Lung microvascular endothelial cell (primary cell): ENCODE measurements around the gene B4GALNT3. TPM values are rescaled to one million over a fixed set of nuclear protein-coding genes. Genes with fewer than 3 reads are reported as not detected.
A peak's percentile ranks its signal among the peaks of the same experiment; 100 is the strongest.
"Not testable (repeated sequence)": the region's sequence is repeated elsewhere in the genome, so short reads cannot be mapped to it uniquely, and the experiment has no call there.

Experiments
- DNase-seq, 2 donors: peaks; one replicate each; pipeline versions ENCODE4 v3.0.0 to v3.0.0-alpha.2; 2010; ENCODE audit warnings: low read depth in 2 of 2
- total RNA-seq: library from RNA; depleted of rRNA; stranded (reverse); fragments of >200 nt; gene quantifications from 2 replicates; pipeline ENCODE4 v1.2.1, GENCODE V29; 2014

B4GALNT3 gene
- total RNA-seq: under 0.01 TPM in 1 of 2 replicates, not detected in the other

DNA sequence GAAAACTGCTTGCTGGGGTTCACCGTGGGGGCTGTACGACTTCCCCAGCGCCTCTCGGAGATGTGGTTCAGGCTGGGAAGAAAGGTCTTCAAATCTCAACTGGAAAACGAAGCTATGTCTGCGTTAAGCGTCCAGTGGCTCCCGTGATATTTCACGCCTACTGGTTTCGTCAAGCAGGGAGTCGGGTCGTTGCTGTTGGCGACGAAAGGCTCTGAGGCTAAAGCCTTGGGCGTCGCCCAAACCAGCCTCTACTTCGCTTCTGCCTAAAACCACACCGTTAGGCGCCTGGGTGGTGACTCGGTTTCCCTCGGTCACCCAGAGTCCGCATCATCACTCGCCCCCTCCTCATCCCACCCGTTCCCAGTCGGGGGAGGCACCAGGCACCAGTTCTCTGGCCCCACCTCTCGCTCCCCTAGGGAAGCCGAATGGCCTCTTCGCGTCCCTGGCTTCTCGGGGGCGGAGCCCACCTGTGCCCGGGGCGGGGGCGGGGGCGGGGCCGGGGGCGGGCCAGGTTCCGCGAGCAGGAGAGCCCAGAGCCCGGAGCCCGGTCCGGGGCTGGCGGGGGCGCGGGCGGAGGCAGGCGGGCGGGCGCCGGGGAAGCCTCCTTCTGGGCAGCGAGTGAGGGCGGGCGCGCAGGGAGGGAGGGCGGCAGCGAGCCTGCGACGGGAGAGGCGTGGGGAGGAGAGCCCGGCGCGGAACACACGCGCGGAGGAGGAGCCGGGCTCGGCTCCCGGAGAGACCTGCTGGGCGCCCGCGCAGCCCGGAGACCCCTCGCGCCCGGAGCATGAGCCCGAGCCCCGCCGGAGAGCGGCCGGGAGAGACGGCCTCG, at the start of gene B4GALNT3:
Gene B4GALNT3, plus strand, starts transcription at position 510 of the 829 bp plus-strand sequence. CDS start 438 bp downstream, outside the sequence.
- peak in 1 of 2 donors; percentile 23 for DNase-seq

DNA sequence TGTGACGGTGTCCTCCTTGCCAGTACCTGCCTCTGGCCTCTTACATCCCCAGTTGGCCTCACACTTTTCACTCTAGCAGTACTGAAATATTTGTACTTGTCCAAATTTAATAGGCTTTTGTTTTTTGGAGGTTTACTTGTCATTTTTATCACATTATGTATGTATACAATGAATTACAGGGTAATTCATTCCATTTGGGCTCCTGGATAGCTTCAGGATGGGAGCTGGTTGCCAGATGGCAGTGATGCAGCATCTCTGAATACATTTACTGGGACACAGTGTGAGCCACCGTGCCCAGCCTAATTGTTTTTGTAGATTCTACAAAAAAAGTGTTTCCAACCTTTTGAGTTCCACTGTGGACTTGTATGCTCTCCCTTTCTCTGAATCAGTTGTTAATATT, 44.9 kb upstream of the B4GALNT3 start:
- no peak for DNase-seq

DNA sequence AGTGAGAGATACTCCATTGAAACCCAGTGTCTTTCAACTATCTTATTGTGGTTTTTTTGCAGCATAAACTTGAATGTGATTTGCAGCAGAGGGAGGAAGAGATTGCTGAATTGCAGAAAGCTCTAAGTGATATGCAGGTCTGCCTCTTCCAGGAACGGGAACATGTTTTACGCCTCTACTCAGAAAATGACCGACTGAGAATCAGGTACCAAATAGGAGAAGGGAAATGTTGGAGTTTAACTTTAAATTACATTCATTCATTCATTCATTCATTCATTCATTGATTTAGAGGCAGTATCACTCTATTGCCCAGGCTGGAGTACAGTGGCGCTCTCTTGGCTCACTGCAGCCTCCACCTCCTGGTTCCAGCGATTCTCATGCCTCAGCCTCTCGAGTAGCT, 41.3 kb upstream of the B4GALNT3 start:
- DNase-seq: no peak

DNA sequence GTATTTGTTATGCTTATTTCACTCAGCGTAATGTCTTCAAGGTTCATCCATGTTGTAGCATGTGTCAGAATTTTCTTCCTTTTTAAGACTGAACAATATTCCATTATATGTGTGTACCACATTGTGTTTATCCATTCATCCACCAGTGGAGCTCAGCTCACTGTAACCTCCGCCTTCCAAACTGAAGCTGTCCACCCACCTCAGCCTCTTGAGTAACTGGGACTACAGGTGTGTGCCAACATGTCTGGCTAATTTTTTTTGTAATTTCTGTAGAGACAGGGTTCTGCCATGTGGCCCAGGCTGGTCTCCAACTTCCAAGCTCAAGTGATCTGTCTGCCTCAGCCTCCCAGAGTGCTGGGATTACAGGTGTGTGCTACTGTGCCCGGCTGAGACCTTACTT, 37.2 kb upstream of the B4GALNT3 start:
- DNase-seq: no peak

DNA sequence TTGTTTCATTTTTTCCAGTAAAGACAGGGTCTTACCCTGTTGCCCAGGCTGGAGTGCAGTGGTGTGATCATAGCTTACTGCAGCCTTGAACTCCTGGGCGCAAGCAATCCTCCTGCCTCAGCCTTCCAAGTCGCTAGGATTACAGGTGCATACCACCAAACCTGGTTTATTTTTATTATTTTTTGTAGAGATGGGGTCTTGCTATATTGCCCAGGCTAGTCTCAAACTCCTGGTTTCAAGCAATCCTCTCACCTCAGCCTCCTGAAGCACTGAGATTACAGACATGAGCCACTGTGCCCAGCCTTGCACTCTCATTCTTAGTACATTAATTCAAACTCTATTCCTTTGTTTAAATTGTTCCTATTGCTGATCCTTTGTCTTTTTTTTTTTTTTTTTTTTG, 24.0 kb upstream of the B4GALNT3 start:
- DNase-seq: not testable (repeated sequence)

DNA sequence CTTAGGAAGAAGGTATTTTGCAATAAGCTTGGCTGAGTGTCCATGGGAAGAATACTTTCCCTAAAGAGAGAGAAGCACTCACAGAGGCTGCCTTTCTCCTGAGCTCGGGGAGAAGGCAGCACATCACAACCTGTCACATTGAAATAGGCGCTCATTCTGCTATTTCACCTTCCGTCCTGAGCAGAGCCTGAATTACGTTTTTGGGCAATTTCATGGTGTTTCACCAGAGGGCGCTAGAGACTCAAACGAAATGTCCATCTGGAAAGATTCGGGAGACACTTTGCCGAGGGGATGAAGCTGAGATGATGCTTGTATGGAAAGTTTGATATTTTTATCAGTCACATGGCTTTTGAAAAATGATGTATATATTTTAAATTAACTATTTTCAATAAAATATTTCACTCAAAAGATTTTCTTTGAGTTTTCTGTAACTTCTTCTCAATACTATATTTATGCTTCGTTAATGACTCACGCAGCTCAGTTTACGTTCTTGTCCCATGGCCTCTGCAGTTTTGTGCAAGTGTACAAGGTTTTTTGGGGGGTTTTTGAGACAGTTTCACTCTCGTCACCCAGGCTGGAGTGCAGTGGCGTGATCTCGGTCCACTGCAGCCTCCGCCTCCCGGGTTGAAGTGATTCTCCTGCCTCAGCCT, 17.4 kb upstream of the B4GALNT3 start:
- DNase-seq: peak; percentile 63 to 69

DNA sequence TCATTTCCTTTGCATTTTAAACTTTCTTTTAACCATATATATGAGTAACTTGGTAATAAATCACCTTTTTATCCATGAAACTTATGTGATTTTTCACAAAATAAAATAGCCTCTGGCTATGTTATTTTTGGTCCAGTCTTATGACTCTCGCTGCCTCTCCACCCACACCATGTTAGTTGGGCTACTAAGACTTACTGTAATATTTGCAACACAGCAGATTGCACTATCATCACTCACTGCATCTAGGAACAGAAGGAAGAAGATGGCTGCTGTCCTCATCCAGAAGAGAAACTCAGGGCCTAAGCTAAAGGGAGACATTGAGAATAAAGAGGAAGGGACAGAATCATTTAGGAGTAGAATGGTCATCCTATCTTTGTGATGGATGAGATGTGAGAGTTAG, 12.6 kb upstream of the B4GALNT3 start:
- DNase-seq: no peak

DNA sequence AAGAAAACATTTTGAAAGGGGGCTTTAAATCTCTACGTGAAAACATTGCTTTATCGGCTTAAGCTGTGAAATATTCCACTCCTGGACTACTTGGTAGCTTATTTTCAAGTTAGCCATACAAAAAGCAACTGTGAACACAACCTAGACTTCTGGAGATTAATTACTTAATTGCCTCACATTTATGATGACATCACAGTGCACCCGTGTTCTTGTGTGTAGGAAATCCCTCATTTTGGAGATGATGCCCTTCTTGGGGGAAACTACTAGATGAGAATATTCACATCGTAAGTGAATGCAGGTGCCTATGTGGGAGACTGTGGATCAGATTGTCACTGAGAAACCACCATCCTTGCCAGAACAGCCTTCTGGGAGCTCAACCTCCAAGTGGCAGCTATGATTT, 10.5 kb upstream of the B4GALNT3 start:
- DNase-seq: no peak

DNA sequence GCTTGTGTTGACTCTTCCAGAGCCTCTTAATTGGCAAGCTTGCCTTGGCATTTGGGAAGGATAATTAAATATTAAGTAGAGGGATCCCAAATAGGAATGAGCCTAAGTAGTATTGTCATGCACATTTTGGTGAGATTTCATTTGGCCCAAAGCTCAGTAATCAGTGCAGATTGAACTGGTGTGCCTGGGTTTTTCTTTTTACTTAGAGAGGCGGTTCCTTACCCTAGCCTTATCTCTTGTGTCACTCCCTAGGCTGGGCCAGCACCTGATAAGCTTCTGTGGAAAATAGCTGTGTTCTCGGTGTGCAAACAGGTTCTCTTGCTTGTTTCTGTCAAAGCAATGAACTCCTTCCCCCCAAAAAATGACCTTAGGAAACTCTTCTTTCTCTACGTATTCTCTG, 9.3 kb upstream of the B4GALNT3 start:
- no peak for DNase-seq

DNA sequence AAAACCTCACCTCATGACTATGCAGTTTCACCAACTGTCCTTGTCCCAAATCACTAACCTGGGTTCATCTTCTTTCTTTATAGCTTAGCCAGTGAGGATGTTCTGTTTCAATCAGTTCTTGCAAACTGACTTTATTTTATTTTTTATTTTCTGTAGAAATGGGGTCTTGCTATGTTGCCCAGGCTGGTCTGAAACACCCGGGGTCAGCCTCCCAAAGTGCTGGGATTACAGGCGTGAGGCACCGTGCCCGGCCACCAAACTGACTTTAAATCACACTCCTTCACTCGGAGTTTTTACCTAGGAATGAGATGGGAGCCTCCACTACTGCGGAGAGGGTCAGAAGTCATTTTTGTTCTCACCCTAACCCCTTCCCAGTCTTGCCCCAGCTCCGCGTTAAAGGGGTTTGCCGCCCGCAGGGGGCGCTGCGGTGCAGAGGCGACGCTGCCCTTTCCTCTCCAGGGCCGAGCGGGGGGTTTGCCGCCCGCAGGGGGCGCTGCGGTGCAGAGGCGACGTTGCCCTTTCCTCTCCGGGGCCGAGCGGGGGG, 7.0 kb upstream of the B4GALNT3 start:
- DNase-seq: no peak

DNA sequence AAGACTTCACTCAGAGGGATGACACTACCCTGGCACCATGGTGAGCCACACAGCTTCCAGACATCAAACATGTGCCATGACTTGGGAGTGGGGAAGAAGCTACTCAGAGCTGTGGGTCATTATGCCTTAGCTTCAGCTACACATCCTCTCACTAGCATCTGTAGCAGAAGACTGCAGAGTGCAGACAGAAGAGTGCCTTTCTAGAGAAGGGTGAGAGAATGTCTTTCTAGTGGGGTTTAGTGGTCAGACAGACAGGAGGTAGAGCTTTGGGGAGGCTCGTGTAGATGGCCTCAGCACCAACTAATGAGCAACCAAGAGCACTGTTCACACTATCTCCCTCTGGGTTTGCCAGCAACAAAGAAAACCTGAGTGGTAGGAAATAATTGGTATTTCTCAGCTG, 4.9 kb upstream of the B4GALNT3 start:
- DNase-seq: no peak

DNA sequence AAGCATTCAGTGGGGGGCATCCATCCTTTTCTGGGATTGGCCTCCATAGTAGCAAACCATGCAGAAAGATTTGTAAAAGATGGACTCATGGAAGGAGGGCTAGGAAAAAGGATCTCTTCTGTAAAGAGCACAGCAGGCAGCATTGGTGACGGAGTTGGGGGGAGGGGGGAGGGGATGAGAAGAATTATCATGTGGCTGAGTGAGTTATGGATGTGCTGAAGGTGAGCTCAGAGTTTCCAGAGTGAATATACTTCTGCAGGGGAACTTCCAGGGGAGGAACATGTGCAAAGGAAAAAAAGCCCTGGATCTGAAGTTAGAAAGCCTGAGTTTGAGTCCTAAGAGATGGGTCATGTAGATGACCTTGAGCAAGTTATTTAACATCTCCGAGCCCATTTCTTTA, 3.9 kb upstream of the B4GALNT3 start:
- DNase-seq: peak in 1 of 2 donors; percentile 5

DNA sequence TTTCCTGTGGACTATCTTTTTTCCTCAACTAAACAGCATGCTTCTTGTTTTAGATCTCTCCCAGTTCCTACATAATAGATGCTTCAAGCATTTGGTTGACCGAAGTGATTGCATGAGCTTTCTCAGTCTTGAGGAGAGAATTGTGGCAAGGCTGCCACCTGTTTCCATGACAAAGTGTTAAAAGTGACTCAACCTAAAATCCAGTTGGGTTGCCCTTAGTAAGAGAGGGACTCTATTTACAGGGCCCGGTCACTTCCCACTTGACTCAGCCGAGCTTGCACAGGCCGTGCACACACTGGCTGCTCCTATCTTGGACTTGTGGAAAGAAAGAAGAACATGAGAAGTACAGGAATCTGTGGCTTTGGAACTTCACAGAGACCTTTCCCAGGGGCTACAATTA, 2.1 kb upstream of the B4GALNT3 start:
- no peak for DNase-seq

DNA sequence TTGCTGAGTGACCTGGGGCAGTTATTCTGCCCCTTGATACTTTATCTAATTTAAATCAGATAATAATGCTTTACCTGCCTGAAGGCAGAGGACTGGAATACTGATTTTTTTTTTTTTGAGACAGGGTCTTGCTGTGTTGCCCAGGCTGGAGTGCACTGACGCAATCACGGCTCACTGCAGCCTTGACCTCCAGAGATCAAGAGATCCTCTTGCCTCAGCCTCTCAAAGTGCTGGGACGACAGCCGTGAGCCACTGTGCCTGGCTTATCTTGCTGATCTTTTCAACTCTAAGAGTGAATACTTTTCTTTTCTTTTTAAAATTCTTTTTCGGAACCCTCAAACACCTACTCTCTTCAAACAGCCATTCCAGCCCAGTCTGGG, 699 bp upstream of the B4GALNT3 start:
- no peak for DNase-seq

DNA sequence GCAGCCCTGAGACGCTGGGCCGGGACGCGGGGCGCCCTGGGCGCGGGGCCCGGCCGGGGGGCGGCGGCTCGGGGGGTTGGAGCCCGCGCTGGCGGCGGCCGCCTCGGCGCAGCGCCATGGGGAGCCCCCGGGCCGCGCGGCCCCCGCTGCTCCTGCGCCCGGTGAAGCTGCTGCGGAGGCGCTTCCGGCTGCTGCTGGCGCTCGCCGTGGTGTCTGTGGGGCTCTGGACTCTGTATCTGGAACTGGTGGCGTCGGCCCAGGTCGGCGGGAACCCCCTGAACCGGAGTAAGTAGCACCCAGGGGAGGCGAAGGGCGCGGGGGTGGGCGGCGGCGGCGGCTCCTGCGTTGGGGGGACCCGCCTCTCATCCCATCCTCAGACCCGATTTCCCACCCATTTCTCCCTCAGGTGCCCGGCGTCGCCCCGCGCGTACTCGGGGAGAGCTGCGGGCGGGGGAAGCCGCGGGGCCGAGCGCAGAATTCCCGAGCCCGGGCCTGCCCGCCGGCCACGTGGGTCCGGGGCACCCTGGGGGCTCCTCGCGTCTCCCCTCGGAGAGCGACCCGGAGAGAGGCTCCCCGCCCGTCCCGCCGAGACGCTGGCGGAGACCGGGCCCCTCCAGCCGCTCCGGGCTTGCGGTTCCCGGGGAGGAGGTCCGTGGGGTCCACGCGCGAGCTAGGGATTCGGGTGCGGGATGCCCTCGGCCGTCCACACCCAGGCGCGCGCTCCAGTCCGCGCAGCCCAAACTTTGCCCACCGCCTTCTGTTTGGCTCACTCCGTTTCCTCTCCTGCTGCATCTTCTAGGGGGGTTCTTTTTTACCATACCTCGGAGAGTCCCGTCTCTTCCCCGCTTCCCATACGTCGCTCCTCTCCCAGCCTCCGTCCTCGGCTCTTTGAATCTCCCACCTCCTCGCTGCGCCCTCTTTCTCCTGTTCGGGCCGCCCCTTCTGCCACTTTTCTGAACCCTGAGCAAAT, 807 bp downstream of the B4GALNT3 start:
- peak in 1 of 2 donors; percentile 7 for DNase-seq

DNA sequence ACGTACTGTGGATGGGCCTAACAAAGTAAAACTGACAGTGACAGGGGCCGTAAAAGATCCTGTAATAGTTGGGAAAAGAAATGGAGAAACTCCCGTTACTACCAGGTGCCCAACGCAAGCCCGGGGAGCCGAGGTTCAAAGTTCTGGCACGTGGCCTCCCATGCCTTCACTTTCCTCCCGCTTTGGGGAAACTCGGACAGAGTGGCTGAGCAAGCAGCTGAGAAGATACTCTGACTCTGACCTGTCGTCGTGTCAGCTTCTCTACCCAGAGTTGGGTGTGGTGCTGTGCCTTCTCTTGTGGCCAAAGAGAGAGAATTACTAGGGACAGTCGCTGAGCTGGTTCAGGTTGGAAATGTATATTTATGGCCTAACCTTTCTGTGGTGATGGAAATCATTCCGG, 1.7 kb downstream of the B4GALNT3 start:
- no peak for DNase-seq

DNA sequence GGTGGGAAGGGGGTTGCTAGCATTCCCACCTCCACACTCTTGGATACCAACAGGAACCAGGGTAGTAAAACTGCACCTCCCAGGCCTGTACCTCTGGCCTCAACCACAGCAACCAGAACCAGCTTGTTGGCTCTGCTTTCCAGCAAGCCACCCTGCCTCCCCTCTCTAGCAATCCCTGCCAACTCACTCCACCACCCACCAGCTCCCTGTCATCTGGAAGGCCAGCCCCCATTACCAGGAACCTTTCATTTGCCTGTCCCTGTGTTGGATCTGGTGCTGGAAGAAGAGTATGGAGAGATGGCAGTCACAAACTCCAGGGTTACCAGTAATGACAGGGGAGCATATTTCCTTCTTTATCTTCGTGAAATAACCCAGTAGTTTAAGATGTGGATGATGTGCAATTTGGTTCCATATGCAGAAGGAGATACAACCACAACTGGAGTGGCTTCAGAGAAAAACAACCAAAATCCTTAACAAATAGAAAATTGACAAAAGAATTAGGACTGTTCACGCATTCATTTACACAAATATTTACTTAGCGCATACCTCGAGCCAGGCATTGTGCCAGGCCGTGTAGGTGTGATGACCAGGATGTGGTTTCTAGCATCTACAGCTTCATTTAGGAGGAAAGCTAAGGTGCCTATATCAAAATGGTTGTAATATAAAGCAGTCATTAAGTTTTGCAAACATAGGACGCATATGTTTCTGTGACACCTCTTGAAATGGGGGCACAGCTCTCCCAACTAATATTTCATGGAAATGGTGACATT, 3.4 kb downstream of the B4GALNT3 start:
- DNase-seq: no peak

DNA sequence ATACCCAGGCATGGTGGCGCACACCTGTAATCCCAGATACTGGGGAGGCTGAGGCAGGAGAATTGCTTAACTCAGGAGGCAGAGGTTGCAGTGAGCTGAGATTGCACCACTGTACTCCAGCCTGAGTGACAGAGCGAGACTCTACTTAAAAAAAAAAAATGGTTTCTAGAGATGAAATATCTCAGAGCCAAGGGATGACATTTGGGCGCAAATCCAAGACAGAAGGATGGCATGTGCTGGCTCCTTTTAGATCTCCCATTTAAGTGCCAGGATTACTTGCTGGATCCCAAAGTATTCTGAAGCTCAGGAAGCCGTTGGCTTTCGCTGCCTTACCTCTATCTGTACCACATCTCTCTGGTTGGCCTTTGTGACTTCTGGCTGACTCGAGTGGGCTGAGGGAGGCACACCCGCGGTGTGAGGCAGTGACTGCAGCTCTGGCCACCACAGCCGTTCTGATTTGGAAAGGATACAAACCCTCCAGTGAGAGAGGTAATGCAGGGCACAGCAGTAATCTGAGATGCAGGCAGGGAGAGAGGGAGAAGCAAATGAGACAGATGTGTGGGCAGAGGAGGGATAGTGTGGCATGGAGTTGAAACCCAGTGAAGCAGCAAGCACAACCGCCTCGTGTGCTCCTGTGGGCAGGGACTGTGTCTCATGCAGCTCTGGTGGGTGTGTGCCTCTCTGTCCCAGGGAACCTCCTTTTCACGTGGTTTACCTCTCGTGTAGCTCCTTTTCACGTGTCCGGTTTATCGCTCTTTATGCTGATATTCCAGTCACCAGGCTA, 4.9 kb downstream of the B4GALNT3 start:
- no peak for DNase-seq

DNA sequence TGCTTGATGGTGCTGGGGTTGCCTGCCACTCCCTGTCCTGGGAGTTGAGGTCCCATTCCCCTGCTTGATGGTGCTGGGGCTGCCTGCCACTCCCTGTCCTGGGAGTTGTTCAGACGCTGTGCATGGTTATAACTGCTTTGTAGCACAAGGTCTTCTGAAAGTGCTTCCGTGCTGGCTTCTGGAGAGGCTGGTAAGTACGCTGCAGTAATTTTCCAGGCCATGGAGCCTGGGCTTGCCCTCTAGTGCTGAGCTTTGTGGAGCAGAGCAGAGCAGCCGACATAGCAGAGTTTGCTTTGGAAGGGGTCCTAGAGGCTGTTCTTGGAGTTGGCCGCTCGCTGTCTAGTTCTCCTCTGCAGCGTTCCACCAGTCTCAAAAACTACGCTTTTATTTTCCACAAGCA, 6.3 kb downstream of the B4GALNT3 start:
- DNase-seq: no peak

DNA sequence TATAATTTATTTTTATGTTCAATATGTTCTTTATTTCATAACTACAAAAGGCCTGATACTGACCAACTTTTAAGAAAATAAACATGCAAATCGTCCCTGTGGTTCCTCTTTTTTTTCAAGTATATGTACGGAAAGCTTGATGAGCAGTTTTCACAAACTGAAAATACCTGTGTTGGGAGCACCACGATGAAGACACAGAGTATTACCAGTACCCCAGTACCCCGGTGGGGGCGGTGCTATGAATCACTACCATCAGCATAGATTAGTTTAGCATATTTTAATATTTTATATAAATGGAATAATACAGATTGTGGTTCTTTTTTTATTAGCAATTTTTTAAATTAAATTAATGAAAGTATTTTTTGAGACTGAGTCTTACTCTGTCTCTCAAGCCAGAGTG, 7.0 kb downstream of the B4GALNT3 start:
- DNase-seq: no peak
